K562 (cell line): ENCODE results near the gene ARID3B. TPM values are rescaled to one million over a fixed set of nuclear protein-coding genes. Genes with fewer than 3 reads are reported as not detected.

Source experiments
- BCL6 ChIP-seq: fragments of 250-450 bp; sonication (Bioruptor Pico); IDR thresholded peaks from 2 replicates; pipeline ENCODE4 v1.4.0; 2020
- LEF1 ChIP-seq: fragments of 450-650 bp; IDR thresholded peaks from 2 replicates; pipeline ENCODE4 v1.6.1; 2016; ENCODE audit warnings: mild to moderate bottlenecking
- MGA ChIP-seq: fragments of 450-650 bp; IDR thresholded peaks from 2 replicates; pipeline ENCODE4 v1.6.1; 2016; ENCODE audit warnings: mild to moderate bottlenecking, moderate library complexity
- TCF7L2 ChIP-seq: fragments of 150-350 bp; IDR thresholded peaks from 2 replicates; pipeline ENCODE4 v1.6.1; 2016; ENCODE audit warnings: low read depth, mild to moderate bottlenecking, low read length, moderate library complexity
- ZKSCAN8 ChIP-seq: fragments of 200-800 bp; sonication (Bioruptor generic); IDR thresholded peaks from 2 replicates; pipeline ENCODE4 v1.6.1; 2016; ENCODE audit warnings: missing genetic modification characterization, missing compliant biosample characterization
- ZNF318 ChIP-seq, 2 experiments: fragments of 450-650 bp; IDR thresholded peaks; 2 replicates each; pipeline ENCODE4 v1.6.1; 2016; ENCODE audit warnings: mild to moderate bottlenecking in 2 of 2, borderline replicate concordance in 1 of 2, low read depth in 1 of 2, moderate library complexity in 1 of 2
- polyA plus RNA-seq, 8 experiments: library from polyadenylated mRNA; depleted of rRNA in 4 of 8; stranded (reverse) in 5 of 8; unstranded in 3 of 8; fragments of >200 nt; fragmentation: Nextera tagmentation in 2 of 8; fragmentation: Illumina TruSeq in 1 of 8; extraction: Ambion mirVana in 2 of 8; extraction: Trizol in 1 of 8; gene quantifications; 2 replicates each; pipeline versions ENCODE4 v1.2.1 to v1.2.3, GENCODE V29; 2011 to 2014; ENCODE audit warnings: inconsistent platforms in 1 of 8, missing spikeins in 1 of 8
- total RNA-seq, 7 experiments: library from RNA; depleted of rRNA in 6 of 7; stranded (reverse); fragments of >200 nt in 6 of 7; fragmentation: Illumina TruSeq in 2 of 7; extraction: Trizol in 2 of 7; gene quantifications; 2 replicates each; pipeline versions ENCODE4 v1.2.1 to v1.2.3, GENCODE V29; 2011 to 2021; ENCODE audit warnings: low replicate concordance in 1 of 7

ARID3B gene
- total and polyA plus RNA-seq, 9 of the 15 experiments (the other 6 are each of a cell fraction or from before 2014, with no cell fraction given) = 0.32 to 15.1 (median 7.1) TPM

DNA sequence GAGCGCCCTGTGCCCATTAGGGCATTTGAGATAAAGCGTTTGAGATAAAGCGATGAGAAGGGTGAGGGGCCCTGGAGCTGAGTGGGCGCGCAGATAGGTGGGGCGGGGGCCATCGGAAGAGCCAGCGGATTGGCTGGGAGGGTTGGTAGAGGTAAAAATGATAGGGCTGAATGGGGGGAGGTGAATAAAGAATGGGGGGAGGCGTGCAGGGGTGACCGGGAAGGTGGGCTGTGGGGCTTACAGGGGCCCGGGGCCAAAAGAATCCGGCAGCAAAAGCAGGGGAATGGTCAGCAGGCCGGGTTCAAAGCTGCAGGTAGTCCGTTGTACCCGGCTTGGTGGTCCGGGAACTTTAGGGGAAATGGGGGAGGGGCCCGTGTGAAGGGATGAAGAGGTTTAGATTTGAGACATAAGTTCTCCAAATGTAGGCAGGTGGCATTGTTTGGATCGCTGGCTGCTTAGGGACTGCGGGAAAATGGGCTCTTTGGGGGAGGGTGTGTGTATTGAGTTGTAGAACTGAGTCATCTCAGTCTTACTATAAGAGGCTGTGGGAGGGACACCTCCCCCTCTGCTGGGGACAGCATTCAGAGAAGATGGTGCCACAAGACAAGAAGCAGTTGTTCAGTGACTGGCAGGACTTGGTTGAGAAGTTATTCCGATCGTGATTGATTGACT lies 610 bp downstream of the ARID3B start (continued):
- no peak for TF ChIP-seq ZNF318 (IDR thresholded peaks at IDR 0.05; ENCODE audit: borderline replicate concordance in 1 of 2, low read depth in 1 of 2)
- no peak for TF ChIP-seq ZKSCAN8 (CRISPR knock-in tag)
- peak; percentile 76 for TF ChIP-seq LEF1
- TF ChIP-seq TCF7L2 = no peak
- TF ChIP-seq MGA = no peak
- no peak for TF ChIP-seq BCL6 (CRISPR knock-in tag)
